ENCODE measurements around the gene DTX3.
"Not testable (repeated sequence)": the region's sequence is repeated elsewhere in the genome, so short reads cannot be mapped to it uniquely, and the experiment has no call there.

The DTX3 gene

GRCh38 chr12:57568838-57569237 is 35.8 kb upstream of the DTX3 start:
- DNase-seq (ENCODE audit: low read depth): no peak
- H3K4me3 ChIP-seq (ENCODE audit: low read depth, low read length): no peak overlapping the region
- TF ChIP-seq CTCF (conservative IDR thresholded peaks at IDR 0.05; ENCODE audit: low read depth, low read length): no peak

GRCh38 chr12:57569858-57570257 is 34.8 kb upstream of the DTX3 start:
- no peak overlapping the region for H3K4me3 ChIP-seq (ENCODE audit: low read depth, low read length)
- no peak for DNase-seq (ENCODE audit: low read depth)
- no peak for TF ChIP-seq CTCF (conservative IDR thresholded peaks at IDR 0.05; ENCODE audit: low read depth, low read length)

GRCh38 chr12:57570438-57570837 is 34.2 kb upstream of the DTX3 start:
- H3K4me3 ChIP-seq (ENCODE audit: low read depth, low read length): not testable (repeated sequence)

GRCh38 chr12:57571926-57572762 is 32.5 kb upstream of the DTX3 start:
- H3K4me3 ChIP-seq (ENCODE audit: low read depth, low read length): no peak overlapping the region
- no peak for TF ChIP-seq CTCF (conservative IDR thresholded peaks at IDR 0.05; ENCODE audit: low read depth, low read length)
- no peak for DNase-seq (ENCODE audit: low read depth)

More at GRCh38 chr12:57570438-57570837, 34.2 kb upstream of the DTX3 start:
- DNase-seq (ENCODE audit: low read depth): not testable (repeated sequence)

- H3K4me3 ChIP-seq (ENCODE audit: low read depth, low read length): no peak overlapping the region
- no peak for DNase-seq (ENCODE audit: low read depth)
- TF ChIP-seq CTCF (conservative IDR thresholded peaks at IDR 0.05; ENCODE audit: low read depth, low read length): no peak
Measured at GRCh38 chr12:57574795-57575194, 29.8 kb upstream of the DTX3 start.

- no peak overlapping the region for H3K4me3 ChIP-seq (ENCODE audit: low read depth, low read length)
- DNase-seq (ENCODE audit: low read depth): no peak
- TF ChIP-seq CTCF (conservative IDR thresholded peaks at IDR 0.05; ENCODE audit: low read depth, low read length): no peak
Measured at GRCh38 chr12:57575771-57576612, 28.6 kb upstream of the DTX3 start.

GRCh38 chr12:57576613-57577160 is 27.9 kb upstream of the DTX3 start:
- no peak for TF ChIP-seq CTCF (conservative IDR thresholded peaks at IDR 0.05; ENCODE audit: low read depth, low read length)
- no peak overlapping the region for H3K4me3 ChIP-seq (ENCODE audit: low read depth, low read length)
- no peak for DNase-seq (ENCODE audit: low read depth)

All from choroid plexus epithelial cell (primary cell).